Measurements from ENCODE around the gene TMEM178A. TPM values are rescaled to one million over a fixed set of nuclear protein-coding genes. Genes with fewer than 3 reads are reported as not detected.

Gene TMEM178A
- total and polyA plus RNA-seq, 4 donors = 2.0 to 9.5 (median 4.7) TPM

GRCh38 chr2:39640681-39641080 is 25.0 kb upstream of the TMEM178A start:
- 97% methylated on average over 2 of the region's 2 CpGs for WGBS, 2 donors
- Histone ChIP-seq H3K27ac (ENCODE audit: low read depth in 1 of 2, low read length in 2 of 2) (no peak overlapping the region), H3K4me3 (ENCODE audit: low read length in 2 of 2) (no peak overlapping the region), H3K4me1 (ENCODE audit: control insufficient read depth in 1 of 2, insufficient read depth in 2 of 2, low read length in 2 of 2) (peaks cover 0 to 3% of the 10 kb centered on the region in 2 donors), H3K9me3 (ENCODE audit: control insufficient read depth, low read length) (no peaks in the 10 kb centered on the region), H3K36me3 (ENCODE audit: control insufficient read depth in 1 of 2, insufficient read depth in 2 of 2, low read length in 1 of 2) (no peaks in the 10 kb centered on the region), H3K27me3 (ENCODE audit: control insufficient read depth in 1 of 2, insufficient read depth in 2 of 2, low read length in 1 of 2) (no peaks in the 10 kb centered on the region)
- no peak for ATAC-seq (ENCODE audit: low FRiP score)
- intact Hi-C loops (cut with DNase I) = no loop called here
- no peak for DNase-seq

DNA sequence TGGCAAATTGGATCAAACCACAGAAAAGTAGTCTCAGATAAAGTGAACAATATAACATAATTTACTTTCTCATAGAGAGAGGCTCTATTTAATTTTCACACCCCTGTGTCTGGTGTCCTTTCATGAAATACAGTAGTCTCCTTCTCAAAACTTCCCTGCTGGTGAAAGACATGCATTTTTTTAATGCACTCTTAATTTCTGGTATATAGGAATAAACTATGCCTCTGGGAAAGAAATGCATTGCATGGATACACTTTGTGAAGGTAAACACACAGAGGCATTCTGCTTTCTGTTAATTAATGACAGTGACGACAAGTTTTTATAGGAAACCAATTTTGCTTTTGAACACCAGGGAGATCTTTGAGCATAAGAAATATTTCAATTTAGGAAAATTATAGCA is 24.1 kb upstream of the TMEM178A start:
- peaks cover 0 to 3% of the 10 kb centered on the region in 2 donors for H3K4me1 ChIP-seq (ENCODE audit: control insufficient read depth in 1 of 2, insufficient read depth in 2 of 2, low read length in 2 of 2)
- no peak for DNase-seq
- H3K27ac ChIP-seq (ENCODE audit: low read depth in 1 of 2, low read length in 2 of 2) = no peak overlapping the region
- no peaks in the 10 kb centered on the region for H3K36me3 ChIP-seq (ENCODE audit: control insufficient read depth in 1 of 2, insufficient read depth in 2 of 2, low read length in 1 of 2)
- no peak overlapping the region for H3K4me3 ChIP-seq (ENCODE audit: low read length in 2 of 2)
- no peaks in the 10 kb centered on the region for H3K9me3 ChIP-seq (ENCODE audit: control insufficient read depth, low read length)
- H3K27me3 ChIP-seq (ENCODE audit: control insufficient read depth in 1 of 2, insufficient read depth in 2 of 2, low read length in 1 of 2) = no peaks in the 10 kb centered on the region
- WGBS, 2 donors = 89 to 95% methylated on average over 1 of the region's 1 CpG
- no peak for ATAC-seq (ENCODE audit: low FRiP score)
- intact Hi-C loops (cut with DNase I) = no loop called here

DNA sequence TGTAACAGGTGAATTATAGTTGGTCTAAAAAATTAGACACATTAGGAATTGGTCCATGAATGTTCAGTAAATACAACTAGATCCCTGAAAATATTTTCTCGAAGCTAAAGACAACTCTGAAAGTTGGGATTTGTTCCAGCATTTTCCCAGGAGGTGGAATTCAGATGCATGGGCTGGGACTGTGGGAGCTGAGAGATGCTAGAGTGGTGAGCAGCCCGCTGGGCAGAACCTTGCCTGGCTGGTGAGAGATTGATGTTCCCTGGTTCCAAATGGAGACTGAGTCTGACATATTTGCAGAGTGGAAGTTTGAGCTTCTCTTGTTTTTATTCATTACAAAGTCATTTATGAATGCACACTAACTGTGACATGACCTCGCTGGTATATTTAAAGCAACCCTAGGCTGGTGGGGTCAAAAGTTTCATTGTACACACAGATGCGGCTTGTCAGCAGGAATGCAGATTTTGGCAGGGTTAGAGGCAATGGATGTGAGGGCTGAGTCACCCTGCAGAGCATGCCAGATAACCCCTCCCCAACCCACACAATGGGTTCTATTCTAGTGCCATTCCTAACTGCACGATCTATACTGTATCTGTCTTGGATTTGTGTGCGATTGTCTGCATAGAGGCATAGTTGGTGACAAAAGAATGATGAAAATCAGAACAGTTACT is 23.5 kb upstream of the TMEM178A start:
- Histone ChIP-seq H3K4me1 (ENCODE audit: control insufficient read depth in 1 of 2, insufficient read depth in 2 of 2, low read length in 2 of 2) (peaks cover 0 to 3% of the 10 kb centered on the region in 2 donors), H3K36me3 (ENCODE audit: control insufficient read depth in 1 of 2, insufficient read depth in 2 of 2, low read length in 1 of 2) (no peaks in the 10 kb centered on the region), H3K27me3 (ENCODE audit: control insufficient read depth in 1 of 2, insufficient read depth in 2 of 2, low read length in 1 of 2) (no peaks in the 10 kb centered on the region), H3K4me3 (ENCODE audit: low read length in 2 of 2) (no peak overlapping the region), H3K9me3 (ENCODE audit: control insufficient read depth, low read length) (no peaks in the 10 kb centered on the region), H3K27ac (ENCODE audit: low read depth in 1 of 2, low read length in 2 of 2) (no peak overlapping the region)
- intact Hi-C loops (cut with DNase I) = no loop called here
- 6 to 16% methylated on average over 6 of the region's 6 CpGs for whole genome bisulfite sequencing, 2 donors
- ATAC-seq (ENCODE audit: low FRiP score) (peak; percentile 46), DNase-seq (no peak)

DNA sequence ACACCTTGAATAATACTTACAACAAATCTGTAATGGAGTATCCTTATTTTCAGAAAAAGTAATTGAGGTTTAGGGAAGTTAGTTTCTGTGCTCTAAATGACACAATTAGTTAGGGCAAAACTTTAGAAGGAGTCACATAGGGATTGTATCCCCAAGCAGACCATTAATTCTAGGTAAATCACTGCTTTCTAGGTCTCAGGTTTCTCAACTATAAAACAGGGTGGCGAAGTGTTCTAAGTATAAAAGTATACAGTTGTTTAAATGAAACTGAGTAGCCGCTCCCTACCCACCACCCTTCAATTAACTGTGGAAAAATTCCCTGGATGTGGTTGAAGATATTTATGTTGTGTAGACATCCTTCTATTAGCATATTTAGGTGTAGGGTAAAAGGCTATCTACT is 19.9 kb upstream of the TMEM178A start:
- Histone ChIP-seq H3K27me3 (ENCODE audit: control insufficient read depth in 1 of 2, insufficient read depth in 2 of 2, low read length in 1 of 2) (no peaks in the 10 kb centered on the region), H3K4me3 (ENCODE audit: low read length in 2 of 2) (no peak overlapping the region), H3K9me3 (ENCODE audit: control insufficient read depth, low read length) (no peaks in the 10 kb centered on the region), H3K4me1 (ENCODE audit: control insufficient read depth in 1 of 2, insufficient read depth in 2 of 2, low read length in 2 of 2) (peaks cover 0 to 3% of the 10 kb centered on the region in 2 donors), H3K27ac (ENCODE audit: low read depth in 1 of 2, low read length in 2 of 2) (no peak overlapping the region), H3K36me3 (ENCODE audit: control insufficient read depth in 1 of 2, insufficient read depth in 2 of 2, low read length in 1 of 2) (no peaks in the 10 kb centered on the region)
- WGBS, 2 donors = 97 to 98% methylated on average over 2 of the region's 2 CpGs
- no peak for ATAC-seq (ENCODE audit: low FRiP score)
- intact Hi-C loops (cut with DNase I) = no loop called here
- DNase-seq = no peak

DNA sequence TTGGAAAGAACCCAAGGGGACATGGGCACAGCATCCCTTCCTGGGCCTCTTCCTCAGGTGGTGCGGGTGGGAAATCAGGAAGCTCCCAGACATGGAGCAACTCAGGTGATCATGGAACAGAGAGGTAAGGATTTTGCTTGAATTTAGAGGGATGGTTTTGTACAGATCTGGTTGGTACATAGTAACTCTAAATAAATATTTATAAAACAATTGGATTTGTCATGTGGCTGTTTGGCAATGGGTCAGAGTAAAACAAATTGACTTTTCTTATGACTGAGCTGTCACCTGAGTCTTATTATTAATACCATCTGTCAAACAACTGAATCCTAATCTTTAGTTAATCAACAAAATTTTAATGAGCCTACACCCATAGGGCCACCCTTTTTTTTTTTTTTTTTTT is 19.4 kb upstream of the TMEM178A start:
- no peaks in the 10 kb centered on the region for H3K36me3 ChIP-seq (ENCODE audit: control insufficient read depth in 1 of 2, insufficient read depth in 2 of 2, low read length in 1 of 2)
- H3K27ac ChIP-seq (ENCODE audit: low read depth in 1 of 2, low read length in 2 of 2) = no peak overlapping the region
- intact Hi-C loops (cut with DNase I) = no loop called here
- H3K9me3 ChIP-seq (ENCODE audit: control insufficient read depth, low read length) = no peaks in the 10 kb centered on the region
- ATAC-seq (ENCODE audit: low FRiP score) (no peak), DNase-seq (no peak)
- peaks cover 0 to 3% of the 10 kb centered on the region in 2 donors for H3K4me1 ChIP-seq (ENCODE audit: control insufficient read depth in 1 of 2, insufficient read depth in 2 of 2, low read length in 2 of 2)
- no peak overlapping the region for H3K4me3 ChIP-seq (ENCODE audit: low read length in 2 of 2)
- 100% methylated on average over 1 of the region's 1 CpG for WGBS, 2 donors
- no peaks in the 10 kb centered on the region for H3K27me3 ChIP-seq (ENCODE audit: control insufficient read depth in 1 of 2, insufficient read depth in 2 of 2, low read length in 1 of 2)

DNA sequence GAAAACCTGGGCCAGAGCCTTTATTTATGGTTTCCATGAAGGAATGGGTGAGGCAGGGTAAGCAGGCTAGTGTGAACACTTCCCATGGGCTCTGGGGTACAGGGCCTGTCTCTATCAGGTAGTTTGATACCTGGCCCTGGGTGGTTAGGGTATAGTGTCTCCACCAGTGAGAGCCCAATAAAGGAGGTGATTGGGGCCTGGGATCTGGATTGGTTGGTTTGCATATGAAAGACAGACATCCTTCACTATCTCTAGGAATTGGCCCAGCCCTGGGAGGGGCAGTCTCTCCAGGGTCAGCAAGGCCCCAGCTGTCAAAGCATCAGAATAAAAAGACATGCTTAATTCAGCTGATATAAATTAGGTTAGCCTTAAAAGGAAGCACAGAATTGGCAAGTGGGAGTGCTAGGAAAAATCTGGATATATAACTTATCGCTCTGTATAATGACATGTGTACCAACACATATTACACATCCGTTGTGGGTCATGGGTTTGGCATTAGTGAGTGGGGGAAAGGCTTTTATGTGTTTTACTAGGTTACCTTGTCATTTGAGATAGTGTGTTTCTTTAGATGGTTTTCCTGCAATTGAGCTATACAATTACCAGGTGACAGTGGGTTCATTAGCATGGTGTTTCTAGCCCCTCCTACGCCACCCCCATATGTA is 18.5 kb upstream of the TMEM178A start:
- Histone ChIP-seq H3K27me3 (ENCODE audit: control insufficient read depth in 1 of 2, insufficient read depth in 2 of 2, low read length in 1 of 2) (no peaks in the 10 kb centered on the region), H3K9me3 (ENCODE audit: control insufficient read depth, low read length) (no peaks in the 10 kb centered on the region), H3K4me1 (ENCODE audit: control insufficient read depth in 1 of 2, insufficient read depth in 2 of 2, low read length in 2 of 2) (no peaks in the 10 kb centered on the region), H3K36me3 (ENCODE audit: control insufficient read depth in 1 of 2, insufficient read depth in 2 of 2, low read length in 1 of 2) (no peaks in the 10 kb centered on the region), H3K4me3 (ENCODE audit: low read length in 2 of 2) (no peak overlapping the region), H3K27ac (ENCODE audit: low read depth in 1 of 2, low read length in 2 of 2) (no peak overlapping the region)
- 94% methylated on average over 3 of the region's 3 CpGs for WGBS, 2 donors
- DNase-seq (no peak), ATAC-seq (ENCODE audit: low FRiP score) (no peak)
- intact Hi-C loops (cut with DNase I) = no loop called here

DNA sequence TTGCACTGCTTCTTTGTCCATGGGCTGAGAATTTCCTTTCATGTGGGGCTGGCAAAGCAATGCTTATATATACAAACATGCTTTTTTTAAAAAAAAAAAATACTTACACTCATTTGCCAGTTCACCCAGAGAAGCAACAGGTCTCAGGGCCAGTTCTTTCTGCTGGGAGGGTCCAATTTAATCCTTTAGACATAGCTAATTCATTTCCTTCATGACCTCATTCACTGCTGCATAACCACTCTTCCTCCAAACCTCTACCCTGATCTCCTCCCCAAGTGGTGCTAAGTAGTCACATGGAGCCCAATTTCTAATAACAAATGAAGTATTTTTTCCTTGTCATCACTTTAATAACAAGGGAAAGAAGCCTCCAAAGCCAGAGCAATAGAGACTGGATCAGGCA is 17.1 kb upstream of the TMEM178A start:
- H3K4me3 ChIP-seq (ENCODE audit: low read length in 2 of 2) = no peak overlapping the region
- H3K27me3 ChIP-seq (ENCODE audit: control insufficient read depth in 1 of 2, insufficient read depth in 2 of 2, low read length in 1 of 2) = no peaks in the 10 kb centered on the region
- H3K9me3 ChIP-seq (ENCODE audit: control insufficient read depth, low read length) = no peaks in the 10 kb centered on the region
- ATAC-seq (ENCODE audit: low FRiP score) (no peak), DNase-seq (no peak)
- H3K4me1 ChIP-seq (ENCODE audit: control insufficient read depth in 1 of 2, insufficient read depth in 2 of 2, low read length in 2 of 2) = no peaks in the 10 kb centered on the region
- H3K27ac ChIP-seq (ENCODE audit: low read depth in 1 of 2, low read length in 2 of 2) = no peak overlapping the region
- no peaks in the 10 kb centered on the region for H3K36me3 ChIP-seq (ENCODE audit: control insufficient read depth in 1 of 2, insufficient read depth in 2 of 2, low read length in 1 of 2)
- intact Hi-C loops (cut with DNase I) = no loop called here

GRCh38 chr2:39649511-39649910 is 16.2 kb upstream of the TMEM178A start:
- Histone ChIP-seq H3K9me3 (ENCODE audit: control insufficient read depth, low read length) (no peaks in the 10 kb centered on the region), H3K27me3 (ENCODE audit: control insufficient read depth in 1 of 2, insufficient read depth in 2 of 2, low read length in 1 of 2) (no peaks in the 10 kb centered on the region), H3K4me1 (ENCODE audit: control insufficient read depth in 1 of 2, insufficient read depth in 2 of 2, low read length in 2 of 2) (no peaks in the 10 kb centered on the region), H3K27ac (ENCODE audit: low read depth in 1 of 2, low read length in 2 of 2) (no peak overlapping the region), H3K4me3 (ENCODE audit: low read length in 2 of 2) (no peak overlapping the region), H3K36me3 (ENCODE audit: control insufficient read depth in 1 of 2, insufficient read depth in 2 of 2, low read length in 1 of 2) (no peaks in the 10 kb centered on the region)
- 98 to 100% methylated on average over 2 of the region's 2 CpGs for WGBS, 2 donors
- DNase-seq (no peak), ATAC-seq (ENCODE audit: low FRiP score) (no peak)
- intact Hi-C loops (cut with DNase I) = no loop called here

GRCh38 chr2:39650468-39650867 is 15.2 kb upstream of the TMEM178A start:
- H3K36me3 ChIP-seq (ENCODE audit: control insufficient read depth in 1 of 2, insufficient read depth in 2 of 2, low read length in 1 of 2) = no peaks in the 10 kb centered on the region
- no peak overlapping the region for H3K4me3 ChIP-seq (ENCODE audit: low read length in 2 of 2)
- no peaks in the 10 kb centered on the region for H3K4me1 ChIP-seq (ENCODE audit: control insufficient read depth in 1 of 2, insufficient read depth in 2 of 2, low read length in 2 of 2)
- no peak for ATAC-seq (ENCODE audit: low FRiP score)
- H3K27me3 ChIP-seq (ENCODE audit: control insufficient read depth in 1 of 2, insufficient read depth in 2 of 2, low read length in 1 of 2) = no peaks in the 10 kb centered on the region
- intact Hi-C loops (cut with DNase I) = no loop called here
- DNase-seq = no peak
- H3K9me3 ChIP-seq (ENCODE audit: control insufficient read depth, low read length) = no peaks in the 10 kb centered on the region
- H3K27ac ChIP-seq (ENCODE audit: low read depth in 1 of 2, low read length in 2 of 2) = no peak overlapping the region
- WGBS, 2 donors = 97 to 98% methylated on average over 3 of the region's 3 CpGs
